NK-92 (cell line): ENCODE data around the gene KIR2DL3.
"Not testable (repeated sequence)": the region's sequence is repeated elsewhere in the genome, so short reads cannot be mapped to it uniquely, and the experiment has no call there.

ENCODE experiments used
- DNase-seq: peaks from one replicate; lab custom pipeline; 2025; ENCODE audit not compliant: unreplicated experiment; lab: John Stamatoyannopoulos, UW

KIR2DL3 gene

GRCh38 chr19:54741950-54742349 lies 3.6 kb downstream of the KIR2DL3 start:
- DNase-seq: not testable (repeated sequence)

GRCh38 chr19:54744080-54744479 lies 5.8 kb downstream of the KIR2DL3 start:
- DNase-seq: not testable (repeated sequence)

- DNase-seq: not testable (repeated sequence)
Observed at GRCh38 chr19:54747614-54748322, 9.5 kb downstream of the KIR2DL3 start.

- not testable (repeated sequence) for DNase-seq
Observed at GRCh38 chr19:54750276-54750675, 12.0 kb downstream of the KIR2DL3 start.

- not testable (repeated sequence) for DNase-seq
Observed at GRCh38 chr19:54756204-54757110, 18.1 kb downstream of the KIR2DL3 start.

GRCh38 chr19:54758577-54758976 lies 20.3 kb downstream of the KIR2DL3 start:
- not testable (repeated sequence) for DNase-seq

GRCh38 chr19:54764219-54764618 lies 25.9 kb downstream of the KIR2DL3 start:
- DNase-seq: not testable (repeated sequence)

- not testable (repeated sequence) for DNase-seq
Observed at GRCh38 chr19:54766464-54766863, 28.2 kb downstream of the KIR2DL3 start.

- DNase-seq: not testable (repeated sequence)
Observed at GRCh38 chr19:54769646-54770045, 31.3 kb downstream of the KIR2DL3 start, which contains the start of gene KIR2DL1. Gene KIR2DL1 (plus strand): TSS chr19:54769793. CDS start chr19:54769851, 58 bp downstream.

- DNase-seq: not testable (repeated sequence)
Observed at GRCh38 chr19:54770511-54770910, 32.2 kb downstream of the KIR2DL3 start.

- DNase-seq: not testable (repeated sequence)
Observed at GRCh38 chr19:54771018-54771960, 33.0 kb downstream of the KIR2DL3 start.

- not testable (repeated sequence) for DNase-seq
Observed at GRCh38 chr19:54772666-54773065, 34.4 kb downstream of the KIR2DL3 start.

- DNase-seq: not testable (repeated sequence)
Observed at GRCh38 chr19:54775095-54775815, 36.9 kb downstream of the KIR2DL3 start.

GRCh38 chr19:54775830-54776229 lies 37.5 kb downstream of the KIR2DL3 start:
- DNase-seq: not testable (repeated sequence)

GRCh38 chr19:54777851-54778250 lies 39.5 kb downstream of the KIR2DL3 start:
- DNase-seq: not testable (repeated sequence)

- not testable (repeated sequence) for DNase-seq
Observed at GRCh38 chr19:54778896-54779295, 40.6 kb downstream of the KIR2DL3 start.

GRCh38 chr19:54782916-54783315 lies 44.6 kb downstream of the KIR2DL3 start:
- DNase-seq: not testable (repeated sequence)

GRCh38 chr19:54786091-54786723 lies 47.9 kb downstream of the KIR2DL3 start:
- DNase-seq: not testable (repeated sequence)

GRCh38 chr19:54788154-54788553 lies 49.8 kb downstream of the KIR2DL3 start:
- DNase-seq: not testable (repeated sequence)
